AG08395 (cell line): ENCODE results near the gene ZC3H15.
A peak's percentile ranks its signal among the peaks of the same experiment; 100 is the strongest.
"Not testable (repeated sequence)": the region's sequence is repeated elsewhere in the genome, so short reads cannot be mapped to it uniquely, and the experiment has no call there.

Source experiments
- DNase-seq: peaks from one replicate; pipeline ENCODE4 v3.0.0; 2012; ENCODE audit warnings: mixed read lengths, low spot score

ZC3H15 gene

DNA sequence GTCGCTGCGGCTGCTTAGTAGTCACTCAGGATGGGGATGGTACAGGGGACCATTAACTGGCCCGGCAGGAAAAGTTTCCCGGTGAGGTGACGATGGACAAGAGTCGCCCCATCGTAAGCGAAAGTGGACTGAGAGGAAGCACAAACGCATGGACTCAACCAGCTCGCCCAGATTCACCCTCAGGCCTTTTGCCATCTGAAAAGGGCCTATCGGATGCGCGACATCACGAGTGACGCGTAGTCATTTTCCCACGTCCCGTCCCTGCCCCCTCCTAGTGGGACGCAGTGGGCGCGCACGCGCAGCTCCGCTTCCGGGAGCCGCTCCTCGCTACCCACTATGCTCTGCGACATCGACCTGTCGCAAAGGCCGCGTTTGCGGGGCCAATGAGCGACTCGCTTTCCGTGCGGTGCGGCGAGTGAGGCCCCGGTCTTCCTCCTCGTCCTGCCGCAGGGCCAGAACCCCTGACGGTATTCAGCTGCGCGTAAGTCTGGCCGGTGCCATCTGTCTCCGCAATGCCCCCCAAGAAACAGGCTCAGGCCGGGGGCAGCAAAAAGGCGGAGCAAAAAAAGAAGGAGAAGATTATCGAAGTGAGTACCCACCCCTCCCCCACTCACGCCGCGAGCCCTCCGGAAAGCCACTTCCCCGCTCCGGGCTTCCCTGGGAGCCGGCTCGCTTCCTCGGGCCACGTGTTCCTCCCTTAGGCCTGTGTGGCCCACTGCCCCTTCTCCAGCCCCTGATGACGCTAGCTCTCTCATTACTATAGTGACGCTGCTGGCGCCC lies at the start of gene ZC3H15:
ZC3H15 (plus strand) TSS at position 390 of the 780 bp plus-strand sequence; CDS start at position 513, 123 bp downstream.
- peak; percentile 99 for DNase-seq

- no peak for DNase-seq
Observed at GRCh38 chr2:186437719-186438118, 48.3 kb upstream of the ZC3H15 start.

- DNase-seq, result not testable (repeated sequence)
Observed at GRCh38 chr2:186439673-186440095, 46.4 kb upstream of the ZC3H15 start.

GRCh38 chr2:186440506-186440905 lies 45.6 kb upstream of the ZC3H15 start:
- no peak for DNase-seq

GRCh38 chr2:186442885-186443284 lies 43.2 kb upstream of the ZC3H15 start:
- DNase-seq, result no peak

GRCh38 chr2:186443851-186444250 lies 42.2 kb upstream of the ZC3H15 start:
- DNase-seq, result no peak

DNA sequence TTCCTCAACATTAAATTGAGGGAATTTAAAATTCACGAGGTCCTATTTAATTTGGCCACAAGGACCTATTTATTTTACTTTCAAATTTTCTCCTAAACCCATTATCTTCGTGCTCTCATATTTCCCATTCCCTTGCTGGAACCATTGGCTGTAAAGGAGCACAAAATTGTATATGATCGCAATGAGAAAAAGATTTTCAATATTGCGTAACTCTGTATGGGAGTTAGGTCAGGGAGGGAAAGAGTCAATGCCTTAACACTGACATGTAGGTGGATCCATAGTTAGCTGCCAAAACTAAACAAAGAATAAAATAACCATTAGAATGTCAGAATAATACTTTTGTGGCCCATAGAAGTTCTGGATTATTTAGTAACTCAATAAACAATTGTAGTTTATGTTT lies 40.6 kb upstream of the ZC3H15 start:
- DNase-seq, result no peak

DNA sequence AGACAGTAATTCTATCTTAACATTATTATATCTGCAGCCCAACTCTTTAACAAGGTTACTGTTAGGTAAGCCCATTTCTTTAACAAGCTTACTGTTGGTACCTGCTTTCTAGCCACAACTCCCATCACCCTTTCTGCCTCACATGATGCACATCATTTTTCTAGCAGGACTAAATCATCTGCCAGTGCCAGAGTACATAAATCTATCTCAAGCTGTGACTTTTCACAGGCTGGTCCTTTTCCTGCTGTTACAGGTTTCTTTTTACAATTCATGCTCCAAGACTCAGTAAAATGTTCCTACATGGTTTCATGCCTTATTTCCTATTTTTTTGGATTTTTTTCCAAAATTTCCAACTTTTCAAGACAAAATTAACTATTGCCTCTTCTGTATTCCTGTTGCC lies 30.4 kb upstream of the ZC3H15 start:
- no peak for DNase-seq

- peak; percentile 8 for DNase-seq
Observed at GRCh38 chr2:186456941-186457340, 29.1 kb upstream of the ZC3H15 start.

DNA sequence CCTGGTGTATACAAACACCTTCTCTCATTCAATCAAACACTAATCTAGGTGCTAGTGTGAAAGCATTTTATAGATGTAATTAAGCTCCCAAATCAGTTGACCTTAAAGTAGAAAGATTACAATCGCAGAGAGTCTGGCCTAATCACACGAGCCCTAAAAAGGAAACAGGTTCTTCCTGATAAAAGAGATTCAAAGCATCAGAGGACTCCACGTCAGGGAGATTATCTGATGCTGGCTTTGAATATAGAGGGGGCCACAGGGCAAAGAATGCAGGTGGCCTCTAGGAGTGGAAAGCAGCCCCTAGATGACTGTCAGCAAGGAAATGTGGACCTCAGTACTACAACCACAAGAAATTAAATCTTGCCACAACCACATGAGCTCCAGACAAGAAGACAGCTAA lies 28.2 kb upstream of the ZC3H15 start:
- no peak for DNase-seq

DNA sequence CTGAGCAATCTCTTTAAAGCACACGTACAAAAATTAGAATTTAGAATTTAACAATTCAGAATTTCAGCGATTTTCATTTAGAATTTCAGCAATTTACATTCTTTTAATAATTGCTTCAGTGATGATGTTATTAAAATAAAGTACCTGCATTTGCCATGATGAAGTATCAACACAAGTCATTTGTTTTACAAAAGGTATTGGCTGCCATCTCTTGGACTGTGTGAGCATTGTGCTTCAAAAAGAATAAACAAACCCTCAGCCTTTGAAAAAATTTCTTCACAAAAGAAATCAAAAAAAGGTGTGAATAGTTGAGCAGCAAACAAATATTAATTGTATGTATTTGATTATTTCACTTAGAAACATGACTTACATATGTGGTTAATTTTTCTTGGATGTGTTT lies 27.1 kb upstream of the ZC3H15 start:
- no peak for DNase-seq

DNA sequence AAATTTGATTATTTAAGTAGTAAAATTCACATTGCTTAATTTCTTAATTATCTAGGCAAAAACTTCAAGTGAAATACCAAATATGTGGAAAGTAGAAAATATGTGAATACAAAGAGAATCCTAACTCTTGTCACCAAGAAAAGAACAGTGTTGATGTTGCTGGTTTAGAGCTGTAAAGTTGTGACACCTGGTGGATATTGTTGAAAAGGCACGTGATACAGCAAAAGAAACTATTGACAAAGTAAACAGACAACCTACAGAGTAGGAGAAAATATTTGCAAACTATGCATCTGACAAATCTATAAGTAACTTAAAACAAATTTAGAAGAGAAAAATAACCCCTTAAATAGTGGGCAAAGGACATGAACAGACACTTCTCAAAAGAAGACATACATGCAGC lies 25.6 kb upstream of the ZC3H15 start:
- DNase-seq, result no peak

DNA sequence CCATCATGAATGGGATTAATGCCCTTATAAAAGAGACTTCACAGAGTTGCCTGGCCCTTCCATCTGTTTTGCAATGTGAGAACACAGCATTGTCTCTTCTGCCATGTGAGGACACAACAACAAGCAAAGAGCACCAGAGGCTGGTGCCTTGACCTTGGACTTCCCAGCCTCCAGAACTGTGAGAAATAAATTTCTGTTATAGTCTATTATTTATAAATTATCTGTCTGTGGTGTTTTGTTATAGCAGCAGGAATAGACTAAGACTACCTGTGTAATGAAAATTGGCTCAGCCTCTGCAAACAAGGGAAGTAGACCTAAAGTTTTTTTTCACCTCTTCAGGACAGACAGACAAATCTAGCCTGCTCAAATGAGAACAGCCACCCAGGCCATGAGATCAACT lies 19.3 kb upstream of the ZC3H15 start:
- no peak for DNase-seq

DNA sequence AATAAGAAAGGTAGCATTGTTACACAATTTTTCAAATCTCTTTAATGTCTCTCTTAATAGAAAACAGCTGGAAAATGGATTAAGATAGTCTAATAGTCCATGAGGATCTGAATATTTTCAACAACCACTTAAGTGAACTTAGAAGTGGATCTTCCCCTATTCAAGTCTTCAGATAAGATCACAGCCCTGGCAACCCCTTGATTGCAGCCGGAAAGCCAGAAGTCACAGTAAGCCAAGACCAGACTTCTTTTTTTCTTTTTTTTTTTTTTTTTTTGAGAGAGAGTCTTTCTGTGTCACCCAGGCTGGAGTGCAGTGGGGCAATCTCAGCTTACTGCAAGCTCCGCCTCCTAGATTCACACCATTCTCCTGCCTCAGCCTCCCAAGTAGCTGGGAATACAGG lies 18.6 kb upstream of the ZC3H15 start:
- DNase-seq, result no peak

GRCh38 chr2:186472722-186473493 lies 13.2 kb upstream of the ZC3H15 start:
- DNase-seq, result not testable (repeated sequence)

DNA sequence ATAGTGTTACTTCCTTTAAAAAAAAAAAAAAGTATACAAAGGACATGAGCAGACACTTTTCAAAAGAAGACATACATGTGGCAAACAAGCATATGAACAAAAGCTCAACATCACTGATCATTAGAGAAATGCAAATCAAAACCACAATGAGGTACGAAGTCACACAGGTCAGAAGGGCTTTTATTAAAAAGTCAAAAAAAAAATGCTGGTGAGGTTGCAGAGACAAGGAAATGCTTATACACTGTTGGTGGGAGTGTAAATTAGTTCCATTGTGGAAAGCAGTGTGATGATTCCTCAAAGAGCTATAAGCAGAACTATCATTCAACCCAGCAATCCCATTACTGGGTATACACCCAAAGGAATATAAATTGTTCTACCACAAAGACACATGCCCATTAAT lies 11.8 kb upstream of the ZC3H15 start:
- not testable (repeated sequence) for DNase-seq

GRCh38 chr2:186477790-186478189 lies 8.3 kb upstream of the ZC3H15 start:
- DNase-seq, result no peak

DNA sequence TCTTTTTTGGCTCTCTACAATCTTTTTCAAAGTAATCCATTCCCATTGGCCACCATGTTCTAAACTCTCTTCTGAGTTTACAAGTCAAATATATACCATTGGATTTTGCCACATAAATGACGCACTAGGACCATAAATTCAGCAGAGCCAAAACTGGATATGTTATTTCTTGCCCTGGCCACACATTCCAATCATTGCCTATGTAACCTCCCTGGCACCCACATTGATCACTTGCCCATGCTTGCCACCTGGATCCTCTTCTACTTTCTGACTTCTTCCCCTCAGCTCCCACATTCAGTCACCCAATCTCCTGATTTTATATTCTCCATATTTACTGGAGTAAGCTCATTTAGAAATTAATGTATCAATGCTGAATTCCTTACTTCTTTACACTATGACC lies 5.1 kb upstream of the ZC3H15 start:
- no peak for DNase-seq

DNA sequence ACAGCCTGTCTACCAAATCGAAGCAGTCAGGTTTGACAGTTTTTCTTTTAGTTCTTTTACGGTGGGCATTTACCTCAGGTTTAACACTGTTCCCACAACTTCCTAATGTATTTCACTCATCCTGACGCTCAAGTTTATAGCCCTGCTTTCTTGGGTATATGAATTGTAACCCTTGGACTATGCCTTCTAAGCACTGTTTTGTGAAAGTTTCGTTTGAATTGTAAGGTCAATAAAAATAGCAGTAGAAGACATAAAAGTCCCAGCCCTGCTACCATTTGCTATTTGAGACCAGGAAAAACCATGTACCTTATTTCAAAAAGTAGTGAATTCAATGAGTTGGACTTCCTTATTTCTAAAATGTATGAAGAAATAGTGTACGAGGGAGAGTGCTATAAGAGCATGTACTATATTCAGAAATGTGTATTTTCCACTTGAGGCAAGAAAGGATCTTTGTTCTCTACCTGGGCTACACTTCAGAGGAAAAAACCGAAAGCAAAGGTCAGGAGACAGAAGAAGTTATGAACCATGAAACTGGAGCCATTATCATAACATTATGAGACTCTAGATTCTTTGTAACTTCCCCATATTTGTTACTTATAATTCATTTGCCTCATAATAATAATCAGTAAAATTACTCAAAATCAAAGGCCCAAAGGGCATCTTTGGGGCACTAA lies 1.9 kb upstream of the ZC3H15 start:
- DNase-seq, result no peak

DNA sequence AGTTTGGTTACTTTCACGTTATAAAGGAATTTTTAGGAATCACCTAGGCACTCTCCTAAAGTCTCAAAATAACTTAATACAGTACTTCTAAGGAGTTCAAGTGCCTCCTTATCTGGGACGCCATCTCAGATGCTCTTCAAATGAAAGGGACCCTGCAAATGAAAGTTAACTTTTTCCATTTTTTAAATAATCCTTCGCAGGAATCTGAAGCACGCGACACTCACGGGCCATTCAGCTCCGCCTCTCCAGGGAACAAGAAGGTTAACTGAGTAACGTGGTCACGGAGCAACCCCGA lies 537 bp upstream of the ZC3H15 start:
- DNase-seq, result no peak

DNA sequence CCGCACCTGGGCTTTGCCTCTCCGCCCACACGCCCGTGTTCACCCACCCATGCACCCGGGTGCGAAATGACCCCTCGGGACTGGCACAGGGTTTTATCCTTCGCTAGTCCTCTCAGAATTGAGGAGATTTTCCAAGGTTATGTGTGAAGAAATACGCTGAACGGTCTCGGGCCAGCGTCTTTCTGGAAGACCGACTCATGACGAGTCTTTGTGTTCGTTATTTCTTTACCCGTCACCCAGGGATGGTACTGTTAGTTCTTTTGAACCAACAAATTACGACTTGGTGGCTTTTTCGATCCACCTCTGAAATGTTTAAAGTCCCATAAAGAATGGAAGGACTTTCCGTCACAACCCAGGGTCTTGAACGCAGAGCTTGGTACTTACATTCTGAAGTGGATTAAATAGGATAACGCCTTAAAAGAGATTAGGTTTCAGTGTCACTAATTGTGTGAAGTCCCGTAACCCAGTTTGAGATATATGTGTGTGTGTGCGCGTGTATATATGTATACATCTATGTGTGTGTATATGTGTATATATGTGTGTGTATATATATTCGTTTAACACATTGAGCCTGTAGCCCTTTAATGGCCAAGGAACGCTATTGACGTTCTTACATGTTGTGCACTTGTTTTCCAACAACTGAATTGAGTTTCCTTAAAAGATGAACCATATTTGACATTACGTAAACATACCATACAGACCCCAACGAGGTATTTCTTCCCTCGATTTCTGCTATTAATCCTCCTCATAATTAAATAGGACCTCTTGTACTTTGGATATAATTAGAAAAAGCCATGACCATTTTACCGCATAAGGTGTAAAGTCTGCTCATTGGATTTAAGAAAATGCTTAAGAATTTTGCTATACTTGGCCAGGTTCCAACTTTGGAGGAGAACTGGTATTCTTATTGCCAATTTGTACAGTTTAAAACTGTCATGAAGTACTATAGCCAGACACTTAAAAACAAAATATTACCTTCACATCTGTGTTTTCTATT lies 889 bp downstream of the ZC3H15 start:
- peak; percentile 44 for DNase-seq

DNA sequence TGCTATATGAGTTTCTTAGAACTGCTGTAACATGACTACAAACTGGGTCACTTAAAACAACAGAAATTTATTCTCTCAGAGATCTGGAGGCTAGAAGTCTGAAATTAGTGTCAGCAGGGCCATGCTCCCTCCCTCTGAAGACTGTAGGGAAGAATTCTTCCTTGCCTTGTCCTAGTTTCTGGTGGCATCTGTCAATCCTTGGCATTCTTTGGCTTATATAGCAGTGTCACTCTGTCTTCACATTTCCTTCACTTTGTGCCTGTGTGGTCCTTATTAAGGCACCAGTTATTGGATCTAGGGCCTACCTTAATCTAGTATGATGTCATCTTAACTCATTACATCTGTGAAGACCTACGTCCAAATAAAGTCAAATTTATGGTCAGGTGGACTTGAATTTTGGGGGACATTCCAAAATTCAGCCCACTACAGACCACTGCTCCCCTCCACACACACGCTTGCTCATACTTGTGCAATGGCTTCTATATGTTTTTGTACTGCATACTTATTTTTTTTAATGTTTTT lies 7.6 kb downstream of the ZC3H15 start:
- no peak for DNase-seq
